AG09319 (cell line): ENCODE measurements around the gene SLC6A18.
"Not testable (repeated sequence)": the region's sequence is repeated elsewhere in the genome, so short reads cannot be mapped to it uniquely, and the experiment has no call there.

Experiments used
- DNase-seq: peaks from one replicate; pipeline ENCODE4 v3.0.0-alpha.2; 2010; ENCODE audit warnings: low read depth; ENCODE audit errors: extremely low read depth
- TF ChIP-seq, protein P1 (sequence below): IDR thresholded peaks from 2 replicates; pipeline ENCODE4 v1.5.1; 2011; ENCODE audit warnings: low read depth, mild to moderate bottlenecking, inconsistent platforms, low read length, moderate library complexity

The SLC6A18 gene

DNA sequence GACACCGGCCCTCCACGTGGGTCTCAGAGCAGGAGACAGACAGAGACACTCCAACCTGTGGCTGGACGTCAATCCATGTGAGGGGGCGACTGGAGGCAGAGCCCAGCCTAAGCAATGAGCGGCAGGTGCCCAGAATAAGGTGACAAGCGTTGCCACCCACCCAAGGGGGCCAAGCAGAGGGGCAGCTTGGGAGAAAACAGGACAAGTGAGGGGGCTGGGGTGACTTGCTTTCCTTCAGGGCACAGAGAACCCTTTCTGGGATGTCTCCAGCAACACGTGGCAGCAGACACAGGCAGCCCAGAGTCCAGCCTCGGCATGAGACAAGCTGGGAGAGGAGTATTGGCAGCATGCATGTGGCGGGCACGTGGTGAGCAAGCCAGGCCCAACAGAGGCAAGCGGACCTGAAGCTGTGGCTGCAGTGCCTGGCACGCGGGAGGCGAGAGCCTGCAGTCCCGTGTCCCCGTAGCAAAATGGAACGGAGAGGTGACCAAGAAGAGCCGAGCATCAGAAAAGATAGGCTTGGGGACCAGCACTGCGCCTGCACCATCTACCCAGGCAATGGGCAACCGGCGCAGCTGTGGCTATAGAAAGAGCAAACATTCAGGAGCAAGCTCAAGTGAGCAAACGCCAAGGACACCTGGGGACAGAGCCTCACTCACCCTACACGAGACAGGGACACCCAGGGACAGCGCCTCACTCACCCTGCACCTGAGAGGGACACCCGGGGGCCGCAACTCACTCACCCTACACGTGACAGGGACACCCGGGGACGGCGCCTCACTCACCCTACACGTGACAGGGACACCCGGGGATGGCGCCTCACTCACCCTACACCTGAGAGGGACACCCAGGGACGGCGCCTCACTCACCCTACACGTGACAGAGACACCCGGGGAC is 63.5 kb downstream of the SLC6A18 start:
- TF ChIP-seq, protein P1, sequence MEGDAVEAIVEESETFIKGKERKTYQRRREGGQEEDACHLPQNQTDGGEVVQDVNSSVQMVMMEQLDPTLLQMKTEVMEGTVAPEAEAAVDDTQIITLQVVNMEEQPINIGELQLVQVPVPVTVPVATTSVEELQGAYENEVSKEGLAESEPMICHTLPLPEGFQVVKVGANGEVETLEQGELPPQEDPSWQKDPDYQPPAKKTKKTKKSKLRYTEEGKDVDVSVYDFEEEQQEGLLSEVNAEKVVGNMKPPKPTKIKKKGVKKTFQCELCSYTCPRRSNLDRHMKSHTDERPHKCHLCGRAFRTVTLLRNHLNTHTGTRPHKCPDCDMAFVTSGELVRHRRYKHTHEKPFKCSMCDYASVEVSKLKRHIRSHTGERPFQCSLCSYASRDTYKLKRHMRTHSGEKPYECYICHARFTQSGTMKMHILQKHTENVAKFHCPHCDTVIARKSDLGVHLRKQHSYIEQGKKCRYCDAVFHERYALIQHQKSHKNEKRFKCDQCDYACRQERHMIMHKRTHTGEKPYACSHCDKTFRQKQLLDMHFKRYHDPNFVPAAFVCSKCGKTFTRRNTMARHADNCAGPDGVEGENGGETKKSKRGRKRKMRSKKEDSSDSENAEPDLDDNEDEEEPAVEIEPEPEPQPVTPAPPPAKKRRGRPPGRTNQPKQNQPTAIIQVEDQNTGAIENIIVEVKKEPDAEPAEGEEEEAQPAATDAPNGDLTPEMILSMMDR: no peak
- DNase-seq: no peak

DNA sequence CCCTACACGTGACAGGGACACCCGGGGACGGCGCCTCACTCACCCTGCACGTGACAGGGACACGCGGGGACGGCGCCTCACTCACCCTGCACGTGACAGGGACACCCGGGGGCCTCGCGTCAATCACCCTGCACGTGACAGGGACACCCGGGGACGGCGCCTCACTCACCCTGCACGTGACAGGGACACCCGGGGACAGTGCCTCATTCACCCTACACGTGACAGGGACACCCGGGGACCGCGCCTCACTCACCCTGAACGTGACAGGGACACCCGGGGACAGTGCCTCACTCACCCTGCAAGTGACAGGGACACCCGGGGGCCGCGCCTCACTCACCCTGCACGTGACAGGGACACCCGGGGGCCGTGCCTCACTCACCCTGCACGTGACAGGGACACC is 64.4 kb downstream of the SLC6A18 start:
- DNase-seq: not testable (repeated sequence)

DNA sequence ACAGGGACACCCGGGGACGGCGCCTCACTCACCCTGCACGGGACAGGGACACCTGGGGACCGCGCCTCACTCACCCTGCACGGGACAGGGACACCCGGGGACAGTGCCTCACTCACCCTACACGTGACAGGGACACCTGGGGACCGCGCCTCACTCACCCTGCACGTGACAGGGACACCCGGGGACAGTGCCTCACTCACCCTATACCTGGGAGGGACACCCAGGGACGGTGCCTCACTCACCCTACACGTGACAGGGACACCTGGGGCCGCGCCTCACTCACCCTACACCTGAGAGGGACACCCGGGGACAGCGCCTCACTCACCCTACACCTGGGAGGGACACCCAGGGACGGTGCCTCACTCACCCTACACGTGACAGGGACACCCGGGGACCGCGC is 65.8 kb downstream of the SLC6A18 start:
- not testable (repeated sequence) for DNase-seq

DNA sequence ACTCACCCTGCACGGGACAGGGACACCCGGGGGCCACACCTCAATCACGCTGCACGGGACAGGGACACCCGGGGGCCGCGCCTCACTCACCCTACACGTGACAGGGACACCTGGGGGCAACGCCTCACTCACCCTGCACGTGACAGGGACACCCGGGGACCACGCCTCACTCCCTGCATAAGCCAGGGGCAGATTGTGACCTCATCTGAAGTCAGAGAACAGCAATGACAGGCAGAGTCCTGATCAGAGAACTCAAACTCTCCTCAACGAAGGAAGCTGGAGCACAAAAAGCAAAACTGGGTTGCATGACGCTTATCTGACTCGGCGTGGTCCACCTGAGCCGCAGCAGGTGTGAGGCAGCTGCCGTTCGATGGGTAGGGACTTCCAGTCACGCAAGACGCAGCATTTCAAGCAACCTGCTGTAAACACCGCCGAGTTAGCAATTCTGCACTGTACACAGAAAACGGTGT is 66.5 kb downstream of the SLC6A18 start:
- no peak for DNase-seq

GRCh38 chr5:1292139-1292538 is 67.0 kb downstream of the SLC6A18 start:
- no peak for DNase-seq
- TF ChIP-seq, protein P1: no peak

More for the DNA sequence above, 66.5 kb downstream of the SLC6A18 start:
- TF ChIP-seq, protein P1: no peak

DNA sequence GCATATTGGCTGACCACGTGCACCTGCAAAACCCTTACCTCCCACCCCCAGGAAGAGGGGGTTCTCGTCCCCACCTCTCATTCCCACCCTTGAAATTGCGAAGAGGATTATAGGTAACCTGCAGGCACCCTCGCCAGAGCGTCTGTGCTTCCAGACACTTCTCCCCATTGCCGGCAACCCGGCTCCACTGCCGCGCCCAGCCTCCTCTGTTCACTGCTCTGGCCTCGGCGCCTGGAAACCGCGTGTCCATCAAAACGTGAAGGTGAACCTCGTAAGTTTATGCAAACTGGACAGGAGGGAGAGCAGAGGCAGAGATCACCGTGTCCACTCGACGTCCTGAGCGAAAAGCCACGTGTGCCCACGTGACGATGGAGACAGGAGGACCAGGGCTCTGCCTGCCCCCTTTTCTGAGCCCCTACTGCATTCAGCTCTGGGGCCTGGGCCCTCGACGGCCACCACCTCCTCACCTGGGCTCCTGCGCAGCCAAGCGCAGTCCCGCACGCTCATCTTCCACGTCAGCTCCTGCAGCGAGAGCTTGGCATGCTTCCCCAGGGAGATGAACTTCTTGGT is 67.8 kb downstream of the SLC6A18 start:
- DNase-seq: no peak
- TF ChIP-seq, protein P1: no peak

DNA sequence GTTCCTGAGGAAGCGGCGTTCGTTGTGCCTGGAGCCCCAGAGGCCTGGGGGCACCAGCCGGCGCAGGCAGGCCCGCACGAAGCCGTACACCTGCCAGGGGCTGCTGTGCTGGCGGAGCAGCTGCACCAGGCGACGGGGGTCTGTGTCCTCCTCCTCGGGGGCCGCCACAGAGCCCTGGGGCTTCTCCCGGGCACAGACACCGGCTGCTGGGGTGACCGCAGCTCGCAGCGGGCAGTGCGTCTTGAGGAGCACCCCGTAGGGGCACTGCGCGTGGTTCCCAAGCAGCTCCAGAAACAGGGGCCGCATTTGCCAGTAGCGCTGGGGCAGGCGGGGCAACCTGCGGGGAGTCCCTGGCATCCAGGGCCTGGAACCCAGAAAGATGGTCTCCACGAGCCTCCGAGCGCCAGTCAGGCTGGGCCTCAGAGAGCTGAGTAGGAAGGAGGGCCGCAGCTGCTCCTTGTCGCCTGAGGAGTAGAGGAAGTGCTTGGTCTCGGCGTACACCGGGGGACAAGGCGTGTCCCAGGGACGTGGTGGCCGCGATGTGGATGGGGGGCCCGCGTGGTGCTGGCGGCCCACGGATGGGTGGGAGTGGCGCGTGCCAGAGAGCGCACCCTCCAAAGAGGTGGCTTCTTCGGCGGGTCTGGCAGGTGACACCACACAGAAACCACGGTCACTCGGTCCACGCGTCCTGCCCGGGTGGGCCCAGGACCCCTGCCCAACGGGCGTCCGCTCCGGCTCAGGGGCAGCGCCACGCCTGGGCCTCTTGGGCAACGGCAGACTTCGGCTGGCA is 68.4 kb downstream of the SLC6A18 start:
- TF ChIP-seq, protein P1: no peak
- no peak for DNase-seq
